Mesendoderm (in vitro differentiated cells): ENCODE measurements around the gene SCN2B. TPM values are rescaled to one million over a fixed set of nuclear protein-coding genes. Genes with fewer than 3 reads are reported as not detected.

Experiments
- DNase-seq: peaks from one replicate; pipeline ENCODE4 v3.0.0; 2013
- H2AK5ac ChIP-seq: 2 replicates; pipeline ENCODE4 v1.6.1; 2013; ENCODE audit warnings: low read length, inconsistent platforms
- H2BK120ac ChIP-seq: 2 replicates; pipeline ENCODE4 v1.6.1; 2013; ENCODE audit warnings: low read depth, mild to moderate bottlenecking, low read length, moderate library complexity, mixed read lengths
- H2BK15ac ChIP-seq: replicated peaks from 2 replicates; pipeline ENCODE4 v1.6.1; 2013; ENCODE audit warnings: low read depth, mild to moderate bottlenecking, moderate library complexity
- H2BK5ac ChIP-seq: 2 replicates; pipeline ENCODE4 v1.6.1; 2013; ENCODE audit warnings: low read length, inconsistent platforms
- H3K18ac ChIP-seq: 2 replicates; pipeline ENCODE4 v1.6.1; 2013; ENCODE audit warnings: mild to moderate bottlenecking, low read length, mixed read lengths
- H3K23ac ChIP-seq: one replicate; pipeline ENCODE4 v1.6.1; 2013; ENCODE audit warnings: low read length
- H3K27ac ChIP-seq: 2 replicates; pipeline ENCODE4 v1.5.1; 2013; ENCODE audit warnings: low read depth, mild to moderate bottlenecking, inconsistent platforms, low read length, moderate library complexity
- H3K27me3 ChIP-seq: 2 replicates; pipeline ENCODE4 v1.6.1; 2013; ENCODE audit warnings: low read length, control low read depth, mild to moderate bottlenecking, inconsistent platforms; ENCODE audit not compliant: insufficient read depth, poor library complexity
- H3K36me3 ChIP-seq: 2 replicates; pipeline ENCODE4 v1.6.1; 2013; ENCODE audit warnings: low read length, inconsistent platforms; ENCODE audit not compliant: control insufficient read depth, insufficient read depth
- H3K4ac ChIP-seq: one replicate; pipeline ENCODE4 v1.6.1; 2013; ENCODE audit warnings: low read depth, mild to moderate bottlenecking, low read length, moderate library complexity
- H3K4me1 ChIP-seq: 2 replicates; pipeline ENCODE4 v1.6.1; 2013; ENCODE audit warnings: low read depth, low read length, inconsistent platforms; ENCODE audit not compliant: control insufficient read depth
- H3K4me2 ChIP-seq: 2 replicates; pipeline ENCODE4 v1.6.1; 2013; ENCODE audit warnings: low read length
- H3K4me3 ChIP-seq: 2 replicates; pipeline ENCODE4 v1.5.1; 2013; ENCODE audit warnings: mild to moderate bottlenecking, low read length
- H3K56ac ChIP-seq: one replicate; pipeline ENCODE4 v1.6.1; 2013; ENCODE audit warnings: low read length
- H3K79me1 ChIP-seq: 2 replicates; pipeline ENCODE4 v1.6.1; 2013; ENCODE audit warnings: low read length, inconsistent platforms
- H3K79me2 ChIP-seq: 2 replicates; pipeline ENCODE4 v1.6.1; 2013; ENCODE audit warnings: mild to moderate bottlenecking, low read length; ENCODE audit not compliant: control insufficient read depth, insufficient read depth
- H3K9ac ChIP-seq: 2 replicates; pipeline ENCODE4 v1.6.1; 2013; ENCODE audit warnings: low read length, inconsistent platforms
- H4K5ac ChIP-seq: one replicate; pipeline ENCODE4 v1.6.1; 2013; ENCODE audit warnings: low read length
- H4K8ac ChIP-seq: one replicate; pipeline ENCODE4 v1.6.1; 2013; ENCODE audit warnings: low read depth, mild to moderate bottlenecking, control low read depth, low read length, moderate library complexity
- WGBS: extraction: QIAGEN DNeasy Blood & Tissue Kit; methylation state at CpG from one replicate; pipeline ENCODE4 v1.1.7; 2013; ENCODE audit warnings: low lambda C conversion rate, missing lambda C conversion rate; ENCODE audit not compliant: insufficient coverage; ENCODE audit errors: extremely low coverage; 5-methylcytosine and 5-hydroxymethylcytosine counted together
- polyA plus RNA-seq, 2 experiments: library from polyadenylated mRNA; stranded (reverse); fragments of 200-250 nt; gene quantifications; one replicate each; pipeline ENCODE4 v1.2.3, GENCODE V29; 2013

Gene SCN2B
- polyA plus RNA-seq (2013, experiment 1 of 2) = 0.01 TPM
- polyA plus RNA-seq (2013, experiment 2 of 2) = 0.01 TPM

DNA sequence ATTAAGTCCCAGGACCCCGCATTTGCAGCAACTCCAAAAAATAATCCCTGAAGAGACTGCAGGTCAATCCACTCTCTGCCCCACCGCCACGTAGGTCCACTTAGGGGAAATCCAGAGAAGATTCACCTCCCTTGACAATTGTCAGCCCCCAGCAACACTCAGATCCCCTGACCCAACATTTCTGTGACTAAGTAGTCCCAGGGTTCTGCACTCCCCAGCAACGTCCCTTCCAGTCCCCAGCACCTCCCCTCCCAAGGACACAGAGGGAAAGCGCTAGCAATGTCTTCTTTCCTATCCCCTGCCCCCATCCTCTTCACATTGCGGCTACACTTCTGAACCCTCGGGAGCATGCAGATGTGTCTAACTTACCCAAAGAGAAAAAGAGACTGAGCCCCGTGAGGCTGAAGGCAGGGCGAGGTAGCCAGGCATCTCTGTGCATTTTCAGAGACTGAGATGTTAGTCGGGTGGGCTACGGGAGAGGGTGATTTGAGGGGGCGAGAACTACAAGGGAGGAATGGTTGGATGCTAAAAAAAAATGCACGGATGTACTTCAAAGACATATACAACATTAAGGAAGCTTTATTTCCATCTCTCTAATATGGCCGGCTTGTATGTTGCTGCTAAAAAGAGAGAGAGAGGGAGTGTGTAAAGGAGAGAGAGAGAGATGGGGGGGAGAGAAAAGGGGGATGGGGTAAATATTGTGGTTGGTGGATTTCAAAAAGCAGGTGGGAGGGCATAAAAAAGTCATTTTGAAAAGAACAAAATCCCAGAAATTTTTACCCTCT lies at the start of gene SCN2B:
TSS of gene SCN2B (minus strand) at position 647 of the 785 bp plus-strand sequence. CDS start at position 439, 208 bp downstream.
- Histone ChIP-seq H3K36me3 (no peaks in the 10 kb centered on the region), H2BK120ac (no peak within 1 kb of the TSS), H3K4me1 (peaks cover 2% of the 10 kb centered on the region), H2BK5ac (no peak within 1 kb of the TSS), H2AK5ac (no peak within 1 kb of the TSS), H3K4me2 (peak within 1 kb of the TSS; percentile 84), H3K79me1 (no peaks in the 10 kb centered on the region), H3K79me2 (no peaks in the 10 kb centered on the region), H3K27ac (no peak within 1 kb of the TSS), H3K27me3 (peaks cover 7% of the 10 kb centered on the region), H3K4ac (no peak within 1 kb of the TSS), H3K9ac (peak within 1 kb of the TSS; percentile 58), H3K23ac (no peak within 1 kb of the TSS), H3K18ac (no peak within 1 kb of the TSS), H3K56ac (peak within 1 kb of the TSS; percentile 38), H4K8ac (no peak within 1 kb of the TSS), H3K4me3 (peak within 1 kb of the TSS; percentile 52), H4K5ac (no peak within 1 kb of the TSS), H2BK15ac (no peak within 1 kb of the TSS)
- WGBS = no CpG with 5 or more reads among the region's 14 CpGs
- peak; percentile 54 for DNase-seq

DNA sequence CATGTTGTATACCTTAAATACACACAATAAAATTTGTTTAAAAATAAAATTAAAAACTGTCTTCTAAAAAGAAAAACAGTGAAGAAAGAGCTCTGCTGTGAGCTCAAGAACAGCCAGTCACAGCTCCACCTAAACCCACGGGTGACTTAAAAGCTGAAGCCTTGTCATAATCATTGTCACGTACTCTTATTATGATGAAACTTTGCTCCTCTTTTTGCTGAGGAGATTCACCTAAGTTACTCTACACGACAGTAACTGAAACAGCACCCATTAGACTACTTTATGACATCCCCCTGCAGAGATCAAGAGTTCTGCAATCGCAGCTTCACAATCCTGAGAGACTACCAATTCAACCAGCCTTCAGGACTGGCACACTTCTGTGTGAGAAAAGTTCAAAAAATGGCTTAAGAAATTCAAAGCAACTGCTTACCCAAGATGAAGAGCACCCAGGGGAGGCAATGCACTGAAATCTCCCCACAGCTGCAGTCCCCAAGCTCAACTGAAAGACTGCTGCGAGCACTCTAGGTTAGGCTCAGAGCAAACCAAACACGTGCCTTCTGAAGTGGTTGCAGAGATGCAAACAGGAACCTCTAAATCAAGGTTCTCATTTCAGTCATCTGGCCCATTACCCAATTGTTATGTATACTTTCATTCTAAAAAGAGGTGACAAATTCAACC lies 48.2 kb upstream of the SCN2B start, which contains the start of gene JAML:
TSS of gene JAML (minus strand) at position 501 of the 678 bp plus-strand sequence. CDS start 10,145 bp downstream, outside the sequence.
- no peak within 1 kb of the TSS for H2AK5ac ChIP-seq
- H3K4me1 ChIP-seq = no peaks in the 10 kb centered on the region
- no peak within 1 kb of the TSS for H2BK120ac ChIP-seq
- H3K18ac ChIP-seq = no peak within 1 kb of the TSS
- no peak for DNase-seq
- no peak within 1 kb of the TSS for H4K5ac ChIP-seq
- no peak within 1 kb of the TSS for H3K23ac ChIP-seq
- H3K9ac ChIP-seq = no peak within 1 kb of the TSS
- no peak within 1 kb of the TSS for H4K8ac ChIP-seq
- H3K4me3 ChIP-seq = no peak within 1 kb of the TSS
- no CpG with 5 or more reads among the region's 6 CpGs for WGBS
- H2BK5ac ChIP-seq = no peak within 1 kb of the TSS
- no peak within 1 kb of the TSS for H3K27ac ChIP-seq
- H2BK15ac ChIP-seq = no peak within 1 kb of the TSS
- H3K79me2 ChIP-seq = no peaks in the 10 kb centered on the region
- H3K4ac ChIP-seq = no peak within 1 kb of the TSS
- no peak within 1 kb of the TSS for H3K4me2 ChIP-seq
- no peak within 1 kb of the TSS for H3K56ac ChIP-seq
- H3K36me3 ChIP-seq = no peaks in the 10 kb centered on the region
- H3K79me1 ChIP-seq = no peaks in the 10 kb centered on the region
- no peaks in the 10 kb centered on the region for H3K27me3 ChIP-seq

- no peak overlapping the region for H3K4ac ChIP-seq
- H3K27me3 ChIP-seq = no peaks in the 10 kb centered on the region
- WGBS = no CpG with 5 or more reads among the region's 6 CpGs
These were observed 47.6 kb upstream of the SCN2B start for GRCh38 chr11:118223992-118224391.

GRCh38 chr11:118223570-118223969 lies 47.1 kb upstream of the SCN2B start:
- H4K5ac ChIP-seq = no peak overlapping the region
- no peaks in the 10 kb centered on the region for H3K27me3 ChIP-seq
- WGBS = no CpG with 5 or more reads among the region's 2 CpGs
- H3K4me3 ChIP-seq = no peak overlapping the region
- H2BK5ac ChIP-seq = no peak overlapping the region
- no peaks in the 10 kb centered on the region for H3K4me1 ChIP-seq
- H2BK120ac ChIP-seq = no peak overlapping the region
- no peak overlapping the region for H3K18ac ChIP-seq
- no peak overlapping the region for H3K23ac ChIP-seq
- no peak overlapping the region for H3K4me2 ChIP-seq
- H4K8ac ChIP-seq = no peak overlapping the region
- H3K79me1 ChIP-seq = no peaks in the 10 kb centered on the region
- H3K36me3 ChIP-seq = no peaks in the 10 kb centered on the region
- no peak overlapping the region for H2BK15ac ChIP-seq
- H2AK5ac ChIP-seq = no peak overlapping the region
- H3K79me2 ChIP-seq = no peaks in the 10 kb centered on the region
- no peak overlapping the region for H3K9ac ChIP-seq
- H3K4ac ChIP-seq = no peak overlapping the region
- no peak overlapping the region for H3K56ac ChIP-seq
- DNase-seq = no peak
- H3K27ac ChIP-seq = no peak overlapping the region

More at GRCh38 chr11:118223992-118224391, 47.6 kb upstream of the SCN2B start:
- H2BK120ac ChIP-seq = no peak overlapping the region
- no peak overlapping the region for H2BK5ac ChIP-seq
- H3K4me1 ChIP-seq = no peaks in the 10 kb centered on the region
- no peak overlapping the region for H3K56ac ChIP-seq
- no peak overlapping the region for H2BK15ac ChIP-seq
- H3K36me3 ChIP-seq = no peaks in the 10 kb centered on the region
- H3K79me2 ChIP-seq = no peaks in the 10 kb centered on the region
- H3K4me3 ChIP-seq = no peak overlapping the region
- H3K9ac ChIP-seq = no peak overlapping the region
- H4K8ac ChIP-seq = no peak overlapping the region
- no peak overlapping the region for H3K18ac ChIP-seq
- no peak overlapping the region for H2AK5ac ChIP-seq
- no peaks in the 10 kb centered on the region for H3K79me1 ChIP-seq
- no peak overlapping the region for H3K27ac ChIP-seq
- no peak for DNase-seq
- no peak overlapping the region for H3K23ac ChIP-seq
- H3K4me2 ChIP-seq = no peak overlapping the region
- H4K5ac ChIP-seq = no peak overlapping the region

- Histone ChIP-seq H3K79me2 (no peaks in the 10 kb centered on the region), H3K9ac (no peak overlapping the region), H3K79me1 (no peaks in the 10 kb centered on the region), H3K23ac (no peak overlapping the region), H3K27me3 (no peaks in the 10 kb centered on the region), H3K4me1 (no peaks in the 10 kb centered on the region), H3K4me2 (no peak overlapping the region), H3K4ac (no peak overlapping the region), H2AK5ac (no peak overlapping the region), H3K18ac (no peak overlapping the region), H2BK120ac (no peak overlapping the region), H4K5ac (no peak overlapping the region), H2BK5ac (no peak overlapping the region), H3K56ac (no peak overlapping the region), H3K27ac (no peak overlapping the region), H3K36me3 (no peaks in the 10 kb centered on the region), H2BK15ac (no peak overlapping the region), H3K4me3 (no peak overlapping the region), H4K8ac (no peak overlapping the region)
- no peak for DNase-seq
- WGBS = 100% methylated on average over 2 of the region's 4 CpGs
These were observed 46.0 kb upstream of the SCN2B start for GRCh38 chr11:118222437-118222836.
